Measurements from ENCODE around the gene SPNS1.

SPNS1 gene

GRCh38 chr16:28987170-28987853, 12.7 kb downstream of the SPNS1 start:
- no peak overlapping the region for H3K4me2 ChIP-seq (ENCODE audit: low read length)
- H3K27ac ChIP-seq (ENCODE audit: low read length) = no peak overlapping the region

GRCh38 chr16:28989363-28989762, 14.8 kb downstream of the SPNS1 start:
- no peak overlapping the region for H3K9ac ChIP-seq (ENCODE audit: low read length)
- H3K9me3 ChIP-seq (ENCODE audit: insufficient read depth, low read length) = no peaks in the 10 kb centered on the region
- H4K20me1 ChIP-seq (ENCODE audit: insufficient read depth, low read length) = no peaks in the 10 kb centered on the region
- H3K27ac ChIP-seq (ENCODE audit: low read length) = no peak overlapping the region
- H3K79me2 ChIP-seq (ENCODE audit: low read length) = no peaks in the 10 kb centered on the region
- H3K27me3 ChIP-seq (ENCODE audit: low read depth, low read length) = no peaks in the 10 kb centered on the region
- no peak overlapping the region for H3K4me2 ChIP-seq (ENCODE audit: low read length)
- peaks cover 8% of the 10 kb centered on the region for H3K36me3 ChIP-seq (replicated peaks; ENCODE audit: low read depth, low read length)
- no peaks in the 10 kb centered on the region for H3K4me1 ChIP-seq (ENCODE audit: low read length)
- H3K4me3 ChIP-seq (ENCODE audit: low read length) = no peak overlapping the region
- H2AFZ ChIP-seq (ENCODE audit: low read depth, low read length) = no peak overlapping the region
- TF ChIP-seq EZH2phosphoT487 (IDR thresholded peaks at IDR 0.05; ENCODE audit: low read depth) (no peak), CTCF (IDR thresholded peaks at IDR 0.05; ENCODE audit: low read depth, low read length) (no peak)

More at GRCh38 chr16:28987170-28987853, 12.7 kb downstream of the SPNS1 start:
- no peaks in the 10 kb centered on the region for H3K27me3 ChIP-seq (ENCODE audit: low read depth, low read length)
- H3K4me1 ChIP-seq (ENCODE audit: low read length) = no peaks in the 10 kb centered on the region
- H3K4me3 ChIP-seq (ENCODE audit: low read length) = no peak overlapping the region
- peaks cover 8% of the 10 kb centered on the region for H3K36me3 ChIP-seq (replicated peaks; ENCODE audit: low read depth, low read length)
- no peaks in the 10 kb centered on the region for H3K9me3 ChIP-seq (ENCODE audit: insufficient read depth, low read length)
- no peak overlapping the region for H2AFZ ChIP-seq (ENCODE audit: low read depth, low read length)
- no peaks in the 10 kb centered on the region for H3K79me2 ChIP-seq (ENCODE audit: low read length)
- H3K9ac ChIP-seq (ENCODE audit: low read length) = no peak overlapping the region
- no peak for TF ChIP-seq CTCF (IDR thresholded peaks at IDR 0.05; ENCODE audit: low read depth, low read length)
- no peak for TF ChIP-seq EZH2phosphoT487 (IDR thresholded peaks at IDR 0.05; ENCODE audit: low read depth)
- no peaks in the 10 kb centered on the region for H4K20me1 ChIP-seq (ENCODE audit: insufficient read depth, low read length)

- no peaks in the 10 kb centered on the region for H3K79me2 ChIP-seq (ENCODE audit: low read length)
- H2AFZ ChIP-seq (ENCODE audit: low read depth, low read length) = no peak overlapping the region
- H4K20me1 ChIP-seq (ENCODE audit: insufficient read depth, low read length) = no peaks in the 10 kb centered on the region
- H3K9ac ChIP-seq (ENCODE audit: low read length) = no peak overlapping the region
- no peak for TF ChIP-seq EZH2phosphoT487 (IDR thresholded peaks at IDR 0.05; ENCODE audit: low read depth)
- no peak for TF ChIP-seq CTCF (IDR thresholded peaks at IDR 0.05; ENCODE audit: low read depth, low read length)
- no peak overlapping the region for H3K27ac ChIP-seq (ENCODE audit: low read length)
- H3K4me2 ChIP-seq (ENCODE audit: low read length) = no peak overlapping the region
- no peak overlapping the region for H3K4me3 ChIP-seq (ENCODE audit: low read length)
- no peaks in the 10 kb centered on the region for H3K4me1 ChIP-seq (ENCODE audit: low read length)
- peaks cover 8% of the 10 kb centered on the region for H3K36me3 ChIP-seq (replicated peaks; ENCODE audit: low read depth, low read length)
- no peaks in the 10 kb centered on the region for H3K9me3 ChIP-seq (ENCODE audit: insufficient read depth, low read length)
- H3K27me3 ChIP-seq (ENCODE audit: low read depth, low read length) = no peaks in the 10 kb centered on the region
Measured at GRCh38 chr16:28990375-28991040, 15.9 kb downstream of the SPNS1 start.

- Histone ChIP-seq H3K27me3 (ENCODE audit: low read depth, low read length) (no peaks in the 10 kb centered on the region), H3K9me3 (ENCODE audit: insufficient read depth, low read length) (no peaks in the 10 kb centered on the region), H3K36me3 (replicated peaks; ENCODE audit: low read depth, low read length) (peaks cover 8% of the 10 kb centered on the region), H2AFZ (ENCODE audit: low read depth, low read length) (no peak overlapping the region), H3K4me3 (ENCODE audit: low read length) (no peak overlapping the region), H3K4me1 (ENCODE audit: low read length) (no peaks in the 10 kb centered on the region), H3K4me2 (ENCODE audit: low read length) (no peak overlapping the region), H4K20me1 (ENCODE audit: insufficient read depth, low read length) (no peaks in the 10 kb centered on the region), H3K79me2 (ENCODE audit: low read length) (no peaks in the 10 kb centered on the region), H3K9ac (ENCODE audit: low read length) (no peak overlapping the region), H3K27ac (ENCODE audit: low read length) (no peak overlapping the region)
- no peak for TF ChIP-seq EZH2phosphoT487 (IDR thresholded peaks at IDR 0.05; ENCODE audit: low read depth)
- no peak for TF ChIP-seq CTCF (IDR thresholded peaks at IDR 0.05; ENCODE audit: low read depth, low read length)
Measured at GRCh38 chr16:28991687-28992086, 17.1 kb downstream of the SPNS1 start.
